MCF 10A (cell line): ENCODE results near the gene SMC1B. TPM values are rescaled to one million over a fixed set of nuclear protein-coding genes. Genes with fewer than 3 reads are reported as not detected.

ENCODE experiments used
- BruUV-seq: library from RNA; stranded (reverse); fragments of 400-500 nt; replicated peaks from 2 replicates; lab custom pipeline; 2021; lab: Mats Ljungman, UMichigan
- CTCF ChIA-PET: fragments of 300-600 bp; sonication (Branson Sonifier 250); formaldehyde crosslinking; extraction: SDS; loops from one replicate; lab custom pipeline; 2021; ENCODE audit warnings: antibody characterized with exemption, inconsistent platforms; lab: Yijun Ruan, JAX
- POLR2A ChIA-PET: fragments of 300-600, 350-650 bp; sonication (Branson Sonifier 250); formaldehyde crosslinking; extraction: SDS; loops from one replicate; lab custom pipeline; 2020; ENCODE audit warnings: antibody characterized with exemption, inconsistent platforms; lab: Yijun Ruan, JAX
- DNase-seq: peaks from one replicate; pipeline ENCODE4 v3.0.0-alpha.2; 2018; ENCODE audit not compliant: unreplicated experiment
- H3K27ac Mint-ChIP-seq: one replicate; pipeline ENCODE4 v1.8.0; 2022; ENCODE audit warnings: mild to moderate bottlenecking, low read depth, mixed read lengths; ENCODE audit not compliant: unreplicated experiment
- H3K27me3 Mint-ChIP-seq: one replicate; pipeline ENCODE4 v1.8.0; 2022; ENCODE audit warnings: mixed read lengths; ENCODE audit not compliant: insufficient read depth, unreplicated experiment
- H3K36me3 Mint-ChIP-seq: one replicate; pipeline ENCODE4 v1.8.0; 2022; ENCODE audit warnings: mild to moderate bottlenecking, moderate library complexity, mixed read lengths; ENCODE audit not compliant: insufficient read depth, unreplicated experiment
- H3K4me1 Mint-ChIP-seq: one replicate; pipeline ENCODE4 v1.8.0; 2022; ENCODE audit warnings: mixed read lengths; ENCODE audit not compliant: insufficient read depth, unreplicated experiment
- H3K4me3 Mint-ChIP-seq: one replicate; pipeline ENCODE4 v1.8.0; 2022; ENCODE audit warnings: mild to moderate bottlenecking, moderate library complexity, mixed read lengths; ENCODE audit not compliant: unreplicated experiment
- H3K9me3 Mint-ChIP-seq: one replicate; pipeline ENCODE4 v1.8.0; 2022; ENCODE audit warnings: mixed read lengths; ENCODE audit not compliant: unreplicated experiment
- CTCF ChIP-seq: fragments of 200-600 bp; IDR thresholded peaks from one replicate; pipeline ENCODE4 v1.8.0; 2022; ENCODE audit warnings: antibody characterized with exemption, mild to moderate bottlenecking; ENCODE audit not compliant: unreplicated experiment
- intact Hi-C: fragments of 100-400 bp; cut with micrococcal nuclease; formaldehyde crosslinking; loops from 2 replicates; pipeline ENCODE4 v1.14.1; 2022
- total RNA-seq: library from RNA; stranded (reverse); gene quantifications from 2 replicates; pipeline ENCODE4 v1.2.3, GENCODE V29; 2022

SMC1B gene
- total RNA-seq, 1 experiment from 2014 or later = not detected

GRCh38 chr22:45399712-45400445, 13.5 kb downstream of the SMC1B start:
- intact Hi-C loops = no loop called here
- H3K9me3 Mint-ChIP-seq = no peaks in the 10 kb centered on the region
- no peak overlapping the region for H3K4me3 Mint-ChIP-seq
- H3K4me1 Mint-ChIP-seq = no peaks in the 10 kb centered on the region
- CTCF ChIA-PET = interaction anchor here (0.6 to 1.2 kb wide), 3 partner anchors 41 to 858 kb away, joined by 3 read pairs; no protein-coding TSS in a partner anchor
- no TSS peak for BruUV-seq
- no peaks in the 10 kb centered on the region for H3K27me3 Mint-ChIP-seq
- DNase-seq = no peak
- TF ChIP-seq CTCF = no peak
- H3K27ac Mint-ChIP-seq = no peak overlapping the region
- no peaks in the 10 kb centered on the region for H3K36me3 Mint-ChIP-seq
- POLR2A ChIA-PET = no interaction called here

GRCh38 chr22:45398214-45398613, 15.2 kb downstream of the SMC1B start:
- Mint-ChIP-seq H3K27me3 (no peaks in the 10 kb centered on the region), H3K27ac (no peak overlapping the region), H3K9me3 (no peaks in the 10 kb centered on the region), H3K4me1 (no peaks in the 10 kb centered on the region), H3K36me3 (no peaks in the 10 kb centered on the region), H3K4me3 (no peak overlapping the region)
- intact Hi-C loops = no loop called here
- ChIA-PET POLR2A (no interaction called here), CTCF (interaction anchor here (0.8 kb wide), 1 partner anchor 21 kb away, joined by 3 read pairs; no protein-coding TSS in a partner anchor)
- no TSS peak for BruUV-seq
- no peak for DNase-seq
- TF ChIP-seq CTCF = no peak

GRCh38 chr22:45397806-45398205, 15.6 kb downstream of the SMC1B start:
- H3K36me3 Mint-ChIP-seq = no peaks in the 10 kb centered on the region
- intact Hi-C loops = no loop called here
- H3K4me1 Mint-ChIP-seq = no peaks in the 10 kb centered on the region
- POLR2A ChIA-PET = no interaction called here
- H3K27me3 Mint-ChIP-seq = no peaks in the 10 kb centered on the region
- no peak for DNase-seq
- no TSS peak for BruUV-seq
- no peak overlapping the region for H3K27ac Mint-ChIP-seq
- CTCF ChIA-PET = interaction anchor here (0.8 kb wide), 1 partner anchor 21 kb away, joined by 3 read pairs; no protein-coding TSS in a partner anchor
- no peaks in the 10 kb centered on the region for H3K9me3 Mint-ChIP-seq
- TF ChIP-seq CTCF = no peak
- no peak overlapping the region for H3K4me3 Mint-ChIP-seq

- Mint-ChIP-seq H3K9me3 (no peaks in the 10 kb centered on the region), H3K4me3 (no peak overlapping the region), H3K27me3 (peaks cover 24% of the 10 kb centered on the region), H3K27ac (no peak overlapping the region), H3K36me3 (no peaks in the 10 kb centered on the region), H3K4me1 (no peaks in the 10 kb centered on the region)
- no TSS peak for BruUV-seq
- intact Hi-C loops = no loop called here
- ChIA-PET CTCF (no interaction called here), POLR2A (no interaction called here)
- no peak for DNase-seq
- TF ChIP-seq CTCF = no peak
These were observed 23.9 kb downstream of the SMC1B start for GRCh38 chr22:45389546-45389945.
